Endometrial microvascular endothelial cells (primary cell): ENCODE data around the gene SPON1. TPM values are rescaled to one million over a fixed set of nuclear protein-coding genes. Genes with fewer than 3 reads are reported as not detected.
"Not testable (repeated sequence)": the region's sequence is repeated elsewhere in the genome, so short reads cannot be mapped to it uniquely, and the experiment has no call there.

ENCODE experiments used
- in situ Hi-C: cut with HindIII; loops from 2 replicates; pipeline ENCODE4 v1.10.0; 2017; ENCODE audit warnings: low sequenced_read_pairs, low pct_unique_long_range_greater_than_20kb; ENCODE audit errors: inconsistent ontology term
- total RNA-seq: library from RNA; depleted of rRNA; stranded (reverse); fragments of >200 nt; gene quantifications from one replicate; pipeline ENCODE4 v1.2.3, GENCODE V29; 2015; ENCODE audit errors: inconsistent ontology term

Gene SPON1
- total RNA-seq, 1 donor from 2014 or later: not detected

DNA sequence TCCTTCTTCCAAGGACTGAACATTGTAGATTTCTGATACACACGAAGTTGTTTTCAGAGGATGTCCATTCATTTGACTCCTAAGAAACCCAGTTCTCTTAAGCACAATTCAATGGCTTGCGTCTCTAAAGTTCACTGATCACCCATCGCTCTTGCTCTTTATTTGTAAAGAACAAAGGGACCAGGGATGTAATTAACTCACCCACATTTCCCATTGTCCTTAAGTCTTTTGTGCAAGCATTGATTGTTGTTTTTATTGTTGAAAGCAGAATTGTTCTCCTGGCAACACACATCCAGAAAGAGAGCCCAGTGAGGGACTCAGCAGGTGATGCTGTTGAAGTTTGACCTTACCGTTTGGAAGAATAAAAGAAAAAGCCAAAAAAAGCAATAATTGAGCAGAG is 59.2 kb downstream of the SPON1 start:
- in situ Hi-C loops: no loop called here

DNA sequence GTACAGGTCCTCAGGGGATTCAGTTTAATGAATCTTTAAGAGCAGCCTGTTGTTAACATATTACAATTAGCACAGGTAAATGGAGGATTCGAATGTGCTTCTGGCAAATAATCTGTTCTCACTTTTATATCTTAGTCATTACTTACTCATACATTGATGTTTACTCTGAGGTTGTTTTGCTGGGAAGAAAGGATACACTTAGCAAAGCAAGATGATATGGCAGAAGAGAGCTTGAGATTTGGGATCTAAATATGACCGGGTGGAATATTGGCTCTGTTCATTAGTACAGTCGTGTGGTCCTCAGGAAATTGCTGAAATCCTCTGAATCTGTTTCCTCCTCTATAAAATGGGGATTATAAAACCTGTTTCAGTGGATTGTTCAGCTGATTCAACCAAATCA is 59.7 kb downstream of the SPON1 start:
- in situ Hi-C loops: no loop called here

DNA sequence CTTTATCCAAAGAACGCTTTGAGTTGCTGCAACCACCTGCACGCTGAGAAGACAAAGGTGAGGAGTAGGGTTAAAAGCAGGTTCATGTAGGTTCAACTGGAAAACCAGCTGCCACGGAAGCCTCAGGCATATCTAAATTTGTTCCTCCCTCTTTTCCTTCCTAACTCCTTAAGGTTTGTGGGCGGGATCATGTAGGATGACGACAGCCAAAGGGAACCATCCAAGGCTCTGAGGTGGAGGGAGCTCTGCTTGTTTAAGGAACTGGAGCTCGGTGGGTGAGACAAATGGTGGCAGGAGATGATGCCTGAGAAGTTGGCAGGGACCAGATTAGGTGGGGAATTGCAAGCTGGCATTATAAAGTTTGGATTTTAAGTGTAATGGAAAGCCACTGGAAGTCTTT is 60.3 kb downstream of the SPON1 start:
- in situ Hi-C loops: no loop called here

DNA sequence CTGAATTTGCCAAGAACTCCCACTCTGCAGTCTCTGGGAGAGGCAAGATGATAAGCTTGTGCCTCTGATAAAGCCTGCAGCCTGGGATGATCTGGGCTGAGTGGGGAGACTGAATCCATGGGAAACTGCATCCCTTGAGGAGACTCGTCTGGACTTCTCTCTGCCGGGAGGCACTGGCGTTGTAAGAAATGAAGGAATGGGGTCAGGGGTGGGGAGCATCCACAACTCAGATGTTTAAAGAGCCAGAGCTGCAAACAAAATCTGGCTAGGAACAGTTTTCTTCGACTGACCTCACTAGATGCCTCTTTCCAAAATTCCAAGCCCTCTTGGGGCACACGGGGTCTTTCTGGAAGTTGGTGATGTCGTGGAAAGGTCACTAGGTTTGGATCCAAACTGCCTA is 64.4 kb downstream of the SPON1 start:
- in situ Hi-C loops: no loop called here

DNA sequence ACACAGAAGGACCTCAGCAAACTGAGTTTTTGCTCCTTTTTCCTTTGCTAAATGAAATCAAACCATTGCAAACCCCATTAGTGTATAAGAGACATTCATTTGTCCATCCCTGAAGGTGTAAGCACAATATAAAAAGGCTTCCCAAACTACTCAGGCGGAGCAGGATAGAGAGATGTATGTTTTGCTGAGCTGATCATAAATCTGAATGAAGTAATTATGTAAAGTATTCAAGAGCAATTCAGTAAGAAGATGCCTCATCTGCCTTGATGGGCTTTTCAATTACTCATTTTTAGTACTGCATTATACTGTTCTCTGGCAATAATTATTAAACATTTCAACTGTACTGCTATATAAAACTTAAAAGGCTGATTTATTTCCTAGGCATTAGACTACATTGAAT is 65.0 kb downstream of the SPON1 start:
- in situ Hi-C loops: no loop called here

DNA sequence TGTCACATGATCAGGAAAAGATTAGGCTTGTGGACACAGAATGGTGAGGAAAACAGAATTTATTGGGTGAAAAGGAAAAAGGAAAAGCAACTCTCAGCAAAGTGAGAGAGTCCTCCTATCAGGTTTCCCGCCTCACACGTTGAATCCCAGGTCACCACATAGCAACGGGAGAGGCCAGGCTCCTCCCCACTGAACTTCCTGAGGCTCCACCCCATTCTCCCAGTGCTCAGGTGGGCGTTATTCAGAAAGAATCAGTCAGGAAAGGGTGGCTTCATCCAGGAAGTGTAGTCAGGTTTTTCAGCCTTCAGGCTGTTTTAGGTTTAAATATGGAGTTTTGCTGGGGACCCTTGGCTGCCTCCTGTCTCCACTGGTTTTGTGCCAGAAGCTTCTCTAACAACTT is 66.9 kb downstream of the SPON1 start:
- in situ Hi-C loops: no loop called here

DNA sequence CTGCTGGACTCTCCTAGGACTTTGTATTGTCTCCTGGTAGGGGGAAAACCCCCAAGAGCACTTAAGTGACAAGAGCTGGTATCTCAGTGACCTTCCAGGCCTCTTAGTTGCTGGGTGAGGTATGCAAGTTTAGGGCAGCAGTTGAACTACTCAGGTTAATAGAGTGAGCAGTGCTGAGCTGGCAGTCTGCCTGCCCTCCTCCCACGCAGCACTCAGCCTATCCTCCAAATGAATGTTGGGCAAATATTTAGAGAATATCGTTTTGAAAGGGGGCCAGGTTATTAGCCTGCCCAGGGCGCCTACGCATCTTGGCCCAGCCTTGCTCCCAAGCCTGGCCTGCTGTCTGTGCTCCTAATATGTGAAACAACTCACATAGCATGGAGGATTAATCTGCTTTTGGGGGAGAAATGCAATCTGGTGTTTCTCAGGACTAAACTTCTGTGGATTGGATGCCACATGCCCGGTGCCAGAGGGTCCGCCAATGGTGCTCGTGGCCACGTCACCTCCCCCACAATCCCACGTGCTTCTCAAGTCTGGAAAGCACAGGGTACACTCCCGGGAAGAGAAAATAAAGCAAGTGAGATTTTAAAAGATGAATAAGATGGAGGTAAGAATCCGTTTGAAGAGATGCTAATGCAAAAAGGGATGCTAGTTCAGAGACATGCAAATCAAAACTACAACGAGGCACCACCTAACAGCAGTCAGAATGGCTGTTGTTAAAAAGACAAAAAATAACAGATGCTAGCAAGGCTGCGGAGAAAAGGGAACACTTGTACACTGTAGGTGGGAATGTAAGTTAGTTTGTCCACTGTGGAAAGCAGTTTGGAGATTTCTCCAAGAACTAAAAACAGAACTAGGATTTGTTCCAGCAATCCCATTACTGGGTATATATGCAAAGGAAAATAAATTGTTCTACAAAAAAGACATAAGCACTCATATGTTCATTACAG is 67.7 kb downstream of the SPON1 start:
- in situ Hi-C loops: no loop called here

DNA sequence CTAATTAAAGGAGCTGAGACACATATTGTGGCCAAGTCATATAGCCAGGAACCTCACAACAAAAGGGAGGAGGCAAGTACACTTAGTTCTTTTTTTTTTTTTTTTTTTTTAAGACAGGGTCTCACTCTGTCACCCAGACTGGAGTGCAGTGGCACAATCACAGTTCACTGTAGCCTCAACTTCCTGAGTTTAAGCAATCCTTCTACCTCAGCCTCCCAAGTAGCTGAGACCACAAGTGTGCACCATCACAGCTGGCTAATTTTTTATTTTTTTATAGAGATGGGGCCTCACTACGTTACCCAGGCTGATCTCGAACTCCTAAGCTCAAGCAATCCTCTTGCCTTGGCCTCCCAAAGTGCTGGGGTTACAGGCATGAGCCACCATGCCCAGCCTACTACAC is 73.0 kb downstream of the SPON1 start:
- in situ Hi-C loops: not testable (repeated sequence)

DNA sequence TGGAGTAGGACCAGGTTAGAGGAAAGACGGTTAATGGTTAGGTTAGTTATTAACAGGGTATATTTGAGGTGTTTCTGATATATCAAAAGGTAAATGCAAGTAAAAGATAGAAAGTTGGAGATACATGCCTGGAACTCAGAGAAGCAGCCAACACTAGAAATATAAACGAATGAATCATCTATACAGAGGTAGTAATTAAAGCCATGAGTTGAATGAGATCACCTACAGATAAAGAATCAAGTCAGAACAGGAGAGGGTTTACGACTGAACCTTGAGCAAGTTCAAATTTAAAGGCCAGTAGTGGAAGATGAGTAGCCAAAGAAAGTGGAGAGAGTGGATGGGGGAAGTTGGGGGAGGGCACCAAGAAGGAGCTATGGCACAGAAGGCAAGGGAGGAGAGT is 73.9 kb downstream of the SPON1 start:
- in situ Hi-C loops: no loop called here

DNA sequence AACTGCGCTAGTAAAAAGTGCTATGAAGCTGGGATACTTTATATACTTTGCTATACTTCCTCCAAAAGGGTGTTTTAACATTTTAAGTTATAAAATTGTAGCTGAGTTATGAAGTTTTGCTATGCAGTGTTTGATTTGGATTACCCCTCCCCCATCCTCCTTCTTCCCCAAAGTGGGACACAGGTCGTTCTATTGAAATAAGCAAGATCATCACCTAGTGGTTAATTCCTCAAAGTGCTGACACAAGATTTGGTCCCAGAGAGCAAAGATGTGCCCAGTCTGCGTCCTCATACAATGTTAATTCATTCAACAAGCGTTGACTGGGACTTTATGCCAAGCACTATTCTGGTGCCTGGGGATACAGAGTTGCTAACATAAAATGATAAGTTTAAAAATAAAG is 78.5 kb downstream of the SPON1 start:
- in situ Hi-C loops: no loop called here

DNA sequence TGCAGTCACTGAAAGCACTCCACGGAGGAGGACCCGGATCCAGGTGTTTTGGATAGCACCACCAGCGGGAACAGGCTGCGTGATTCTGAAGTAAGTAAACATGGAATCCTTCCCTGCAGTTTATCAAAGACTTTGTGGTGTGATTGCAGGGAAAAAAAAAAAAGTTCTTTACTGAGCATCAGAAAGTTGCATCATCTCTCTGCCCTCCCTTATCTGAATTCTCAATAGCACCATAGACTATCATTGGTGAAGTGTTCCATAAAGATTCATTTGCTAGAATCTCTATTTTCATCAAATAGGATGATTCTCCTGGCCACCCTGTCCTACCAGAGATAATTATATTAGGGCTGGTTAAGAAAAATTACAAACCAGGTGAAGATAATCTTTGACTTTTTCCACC is 79.0 kb downstream of the SPON1 start:
- in situ Hi-C loops: no loop called here

DNA sequence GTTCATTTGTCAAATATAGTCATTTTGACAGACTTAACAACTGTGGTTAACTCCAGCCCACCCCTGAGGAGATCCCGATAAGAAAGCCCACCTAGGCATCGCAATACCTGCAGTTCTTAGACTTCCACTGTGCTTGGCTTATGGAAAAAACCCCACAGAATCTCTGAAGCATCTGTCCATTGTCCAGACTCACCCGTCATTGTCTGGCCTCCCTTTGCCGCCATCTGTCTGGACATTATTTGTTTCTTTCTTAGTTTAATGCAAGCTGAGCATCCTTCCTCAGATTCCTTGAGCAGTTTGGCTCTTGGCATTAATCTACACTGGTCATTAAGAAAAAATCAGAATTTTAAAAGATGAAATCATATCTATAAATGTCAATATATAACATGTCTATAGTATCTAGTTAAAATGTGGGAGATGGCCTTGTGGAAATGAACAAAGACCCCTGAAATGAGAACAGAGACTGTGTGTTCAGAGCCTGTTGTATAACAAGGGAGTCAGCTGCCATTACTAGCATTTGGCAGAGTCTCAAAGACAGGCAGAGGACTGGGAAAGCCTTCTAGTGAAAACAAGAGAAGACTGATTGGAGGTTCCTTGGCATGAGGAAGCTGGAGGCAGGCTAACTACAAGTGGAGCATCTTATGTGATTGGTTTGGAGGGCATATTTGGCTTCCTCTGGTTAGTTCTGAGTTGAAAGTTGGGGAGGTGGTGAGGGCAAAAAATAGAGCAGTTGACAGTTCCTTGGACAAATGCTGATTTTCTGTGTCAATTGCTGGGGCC is 80.4 kb downstream of the SPON1 start:
- in situ Hi-C loops: no loop called here

DNA sequence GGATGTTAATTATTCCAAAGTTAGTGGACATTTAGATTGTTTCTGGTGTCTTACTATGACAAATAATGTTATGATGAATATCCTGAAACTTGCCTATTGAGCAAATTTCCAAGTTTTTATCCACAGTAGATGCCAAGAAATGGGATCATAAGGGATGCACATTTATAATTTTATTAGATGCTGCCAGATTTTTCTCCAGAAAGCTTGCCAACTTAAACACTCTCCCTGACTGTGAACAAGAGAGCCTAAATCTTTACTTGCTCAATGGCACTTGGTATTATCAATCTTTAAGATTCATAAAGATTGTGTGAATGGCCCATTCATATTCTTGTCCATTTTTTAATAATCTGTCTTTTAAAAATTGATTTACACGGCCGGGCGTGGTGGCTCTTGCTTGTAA is 82.4 kb downstream of the SPON1 start:
- in situ Hi-C loops: no loop called here

DNA sequence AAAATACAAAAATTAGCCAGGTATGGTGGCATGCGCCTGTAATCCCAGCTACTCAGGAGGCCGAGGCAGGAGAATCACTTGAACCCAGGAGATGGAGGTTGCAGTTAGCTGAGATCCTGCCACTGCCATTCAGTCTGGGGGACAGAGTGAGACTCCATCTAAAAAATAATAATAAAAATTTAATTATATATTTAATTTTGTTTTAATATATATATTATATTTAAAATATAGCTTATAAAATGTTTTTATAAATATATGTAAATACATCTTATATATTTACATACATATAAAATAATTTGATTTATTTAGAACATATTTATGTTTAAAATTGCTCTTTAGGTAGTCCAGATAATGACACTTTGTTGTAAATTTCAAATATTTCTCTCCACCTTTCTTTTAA is 82.9 kb downstream of the SPON1 start:
- in situ Hi-C loops: no loop called here

DNA sequence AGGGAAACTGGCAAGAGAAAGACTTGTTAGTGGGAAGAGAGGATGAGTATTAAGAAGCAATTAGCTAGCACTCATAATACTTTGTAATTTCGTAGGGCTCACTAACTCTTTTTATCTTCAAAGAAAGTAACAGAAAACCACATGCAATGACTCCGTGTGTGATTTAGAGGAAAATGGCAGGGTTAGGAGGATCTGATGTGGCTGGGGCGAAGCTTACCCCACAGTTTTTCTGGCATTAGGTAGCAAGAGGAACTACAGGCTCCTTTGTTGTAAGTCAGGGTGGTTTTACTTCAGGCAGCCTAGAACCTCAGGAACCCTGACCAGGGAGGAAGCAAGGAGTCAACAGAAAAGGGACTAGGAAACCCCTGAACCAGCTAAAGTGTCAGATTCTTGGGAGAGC is 89.7 kb downstream of the SPON1 start:
- in situ Hi-C loops: no loop called here

DNA sequence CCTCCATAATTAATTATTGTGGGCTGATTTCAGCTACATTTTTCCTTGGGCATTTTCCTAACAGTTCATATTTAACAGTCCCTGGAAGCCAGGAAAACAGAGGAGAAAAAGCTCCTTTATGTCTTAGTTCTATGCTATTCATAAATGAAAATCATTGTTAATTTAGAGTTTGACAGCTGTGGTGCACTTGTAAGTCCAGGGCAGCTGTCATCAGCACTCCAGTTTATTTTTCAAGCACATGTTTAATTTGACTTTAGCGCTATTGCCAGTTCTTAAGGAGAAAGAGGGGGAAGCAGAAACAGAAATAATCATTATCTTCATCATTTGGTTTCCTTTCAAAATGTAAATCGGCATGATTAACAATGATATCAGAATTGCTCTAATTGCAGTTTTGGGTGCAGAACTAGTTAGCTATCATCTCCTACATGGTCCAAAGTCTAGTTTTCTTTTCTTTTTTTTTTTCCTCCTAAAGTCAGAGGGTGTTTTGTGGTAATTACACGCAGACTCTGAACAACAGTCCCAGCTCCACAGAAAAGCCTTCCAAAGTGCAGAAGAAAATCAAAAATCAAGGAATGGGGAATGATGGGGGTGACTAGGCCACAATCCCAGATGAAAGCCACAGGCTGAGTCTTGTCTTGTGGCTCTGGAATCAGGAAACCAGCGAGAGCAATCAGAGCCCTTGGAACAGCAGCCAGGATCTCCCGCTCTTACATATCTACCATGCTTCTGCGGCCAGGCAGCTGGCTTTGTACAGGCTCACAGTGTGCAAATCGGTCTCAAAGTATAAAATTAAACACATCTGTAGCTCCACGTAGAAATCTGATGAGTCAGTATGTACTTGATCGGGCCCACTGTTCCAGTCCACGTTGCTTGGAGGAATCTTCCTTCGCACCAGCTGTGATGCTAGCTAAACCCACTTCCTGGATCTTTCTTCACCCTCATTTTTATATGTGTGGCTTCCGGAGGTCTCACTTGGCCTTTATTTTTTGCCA is 91.9 kb downstream of the SPON1 start:
- in situ Hi-C loops: no loop called here

DNA sequence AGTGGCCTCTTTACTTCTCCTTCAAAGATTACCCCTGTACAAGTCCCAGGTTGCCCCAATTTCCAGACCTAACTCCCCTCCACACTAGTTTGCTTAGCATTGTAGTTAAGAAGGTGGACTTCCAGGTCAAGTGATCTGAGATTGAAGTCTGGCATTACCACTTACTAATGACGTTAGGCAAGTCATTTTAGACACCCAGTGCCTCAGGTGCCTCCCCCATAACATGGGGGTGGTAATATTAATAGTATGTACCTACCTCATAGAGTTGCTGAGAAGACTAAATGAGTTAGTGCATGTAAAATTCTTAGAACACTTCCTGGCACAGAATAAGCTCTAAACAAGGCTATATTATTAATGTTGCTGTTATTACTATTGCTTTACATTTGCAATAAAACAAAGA is 93.4 kb downstream of the SPON1 start:
- in situ Hi-C loops: no loop called here

DNA sequence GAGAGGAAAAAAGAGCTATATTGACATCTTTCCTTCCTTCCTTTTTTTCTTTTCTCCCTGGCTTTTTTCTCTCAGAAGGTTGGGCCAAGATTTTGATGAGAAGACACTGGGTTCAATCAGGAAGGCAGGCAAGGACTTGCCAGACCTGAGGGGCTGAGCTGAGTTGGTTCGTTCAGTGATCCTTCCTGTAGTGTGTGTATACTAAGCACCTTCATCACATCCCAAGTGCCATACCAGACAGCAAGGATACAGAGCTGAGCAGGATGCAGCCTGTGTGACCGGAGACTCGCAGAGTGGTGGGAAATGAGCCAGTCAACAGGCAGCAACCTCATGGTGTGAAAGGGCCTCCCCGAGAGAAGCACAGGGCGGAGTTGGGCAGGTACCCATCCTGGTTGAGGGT is 95.5 kb downstream of the SPON1 start:
- in situ Hi-C loops: no loop called here

DNA sequence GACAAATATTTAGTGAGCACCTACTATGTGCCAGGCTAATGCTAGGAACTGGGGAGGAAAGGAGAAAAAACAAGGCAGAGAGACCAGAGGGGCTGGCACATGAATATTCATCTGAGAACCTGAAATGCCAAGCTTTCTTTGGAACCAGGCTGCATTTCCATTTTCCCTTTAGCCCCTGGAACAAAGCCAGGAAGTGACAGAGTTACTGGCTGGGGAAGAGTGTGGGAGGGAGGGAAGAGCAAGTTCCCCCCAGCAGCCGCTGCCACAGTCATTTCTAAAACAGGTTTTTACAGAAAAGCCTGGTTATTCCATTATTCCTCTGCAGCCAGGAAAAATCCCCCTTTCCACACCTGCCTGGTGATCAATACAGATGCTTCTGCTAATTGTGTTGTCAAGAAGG is 97.0 kb downstream of the SPON1 start:
- in situ Hi-C loops: no loop called here
